SK-N-MC (cell line): ENCODE measurements around the gene ANKRD7.

Experiments used
- EZH2 ChIP-seq: fragments of 200-600 bp; sonication (generic); IDR thresholded peaks from one replicate; pipeline ENCODE4 v1.6.1; 2017; ENCODE audit warnings: antibody characterized with exemption
- FOXP2 ChIP-seq: optimal IDR thresholded peaks from 2 replicates; pipeline ENCODE3; 2011; ENCODE audit warnings: mild to moderate bottlenecking, moderate library complexity; ENCODE audit not compliant: insufficient read depth; ENCODE audit errors: extremely low read length, control extremely low read depth
- POLR2AphosphoS5 ChIP-seq: IDR thresholded peaks from 2 replicates; pipeline ENCODE4 v1.6.1; 2012; ENCODE audit warnings: mild to moderate bottlenecking, low read depth, low read length, borderline replicate concordance

GRCh38 chr7:118183428-118183785 lies 41.1 kb upstream of the ANKRD7 start:
- TF ChIP-seq POLR2AphosphoS5 (no peak), EZH2 (no peak), FOXP2 (no peak)
